T-helper 1 cell treated with Interleukin-12 subunit alpha and Interleukin-12 subunit beta and Interleukin-4 antibody, amounts not matched to agents 30 ng/mL and 1 ng/mL, for 36 hours (primary cell): Measurements from ENCODE around the gene STMP1. TPM values are rescaled to one million over a fixed set of nuclear protein-coding genes. Genes with fewer than 3 reads are reported as not detected.
"Not testable (repeated sequence)": the region's sequence is repeated elsewhere in the genome, so short reads cannot be mapped to it uniquely, and the experiment has no call there.

Experiments
- intact Hi-C: fragments of 100-400 bp; cut with micrococcal nuclease; formaldehyde crosslinking; loops from one replicate; pipeline ENCODE4 v1.15.1; 2024
- total RNA-seq: library from RNA; stranded (reverse); gene quantifications from 2 replicates; pipeline ENCODE4 v1.2.3, GENCODE V29; 2022

The STMP1 gene
- total RNA-seq, 1 donor from 2014 or later, result 24.1 TPM

GRCh38 chr7:135662123-135662372 is 266 bp upstream of the STMP1 start:
- intact Hi-C loops, result loop anchor here (1.0 to 5.0 kb wide), 12 partner anchors 9 to 1346 kb away; partner anchors contain the start of genes AGBL3, BPGM, CNOT4 and MTPN

- intact Hi-C loops, result loop anchor here (5.0 kb wide), 3 partner anchors 382 to 677 kb away; partner anchors contain the start of genes AGBL3 and TMEM140
Measured at GRCh38 chr7:135664046-135664589, 1.8 kb downstream of the STMP1 start.

- intact Hi-C loops, result no loop called here
Measured at GRCh38 chr7:135665042-135665441, 2.7 kb downstream of the STMP1 start.

- intact Hi-C loops, result no loop called here
Measured at GRCh38 chr7:135666156-135666555, 3.8 kb downstream of the STMP1 start.

- intact Hi-C loops, result no loop called here
Measured at GRCh38 chr7:135666846-135667245, 4.5 kb downstream of the STMP1 start.

GRCh38 chr7:135667626-135668025 is 5.3 kb downstream of the STMP1 start:
- intact Hi-C loops, result not testable (repeated sequence)

- intact Hi-C loops, result not testable (repeated sequence)
Measured at GRCh38 chr7:135668852-135669395, 6.6 kb downstream of the STMP1 start.

- intact Hi-C loops, result loop anchor here (10.0 kb wide), 1 partner anchor 1785 kb away; no protein-coding TSS in a partner anchor
Measured at GRCh38 chr7:135669774-135670173, 7.5 kb downstream of the STMP1 start.

- intact Hi-C loops, result loop anchor here (10.0 kb wide), 1 partner anchor 1785 kb away; no protein-coding TSS in a partner anchor
Measured at GRCh38 chr7:135670179-135670578, 7.9 kb downstream of the STMP1 start.

- intact Hi-C loops, result loop anchor here (1.0 to 10.0 kb wide), 4 partner anchors 38 to 1782 kb away; no protein-coding TSS in a partner anchor
Measured at GRCh38 chr7:135672560-135673359, 10.4 kb downstream of the STMP1 start.

- intact Hi-C loops, result loop anchor here (1.0 to 10.0 kb wide), 3 partner anchors 37 to 1781 kb away; no protein-coding TSS in a partner anchor
Measured at GRCh38 chr7:135673360-135673706, 11.0 kb downstream of the STMP1 start.

GRCh38 chr7:135678612-135679575 is 16.6 kb downstream of the STMP1 start:
- intact Hi-C loops, result loop anchor here (10.0 kb wide), 1 partner anchor 1776 kb away; no protein-coding TSS in a partner anchor

GRCh38 chr7:135681762-135682161 is 19.4 kb downstream of the STMP1 start:
- intact Hi-C loops, result loop anchor here (2.0 kb wide), 1 partner anchor 29 kb away; no protein-coding TSS in a partner anchor

- intact Hi-C loops, result no loop called here
Measured at GRCh38 chr7:135682191-135682590, 19.9 kb downstream of the STMP1 start.

GRCh38 chr7:135683609-135684008 is 21.3 kb downstream of the STMP1 start:
- intact Hi-C loops, result no loop called here

- intact Hi-C loops, result no loop called here
Measured at GRCh38 chr7:135684136-135684535, 21.8 kb downstream of the STMP1 start.

- intact Hi-C loops, result no loop called here
Measured at GRCh38 chr7:135684699-135685098, 22.4 kb downstream of the STMP1 start.

GRCh38 chr7:135685306-135686084 is 23.2 kb downstream of the STMP1 start:
- intact Hi-C loops, result no loop called here

GRCh38 chr7:135687466-135687865 is 25.2 kb downstream of the STMP1 start:
- intact Hi-C loops, result no loop called here

- intact Hi-C loops, result no loop called here
Measured at GRCh38 chr7:135690566-135690965, 28.3 kb downstream of the STMP1 start.
